ENCODE results near the gene SP110. TPM values are rescaled to one million over a fixed set of nuclear protein-coding genes. Genes with fewer than 3 reads are reported as not detected.

The SP110 gene
- total and polyA plus RNA-seq, 2 of the 8 experiments (the other 6 are each of a cell fraction or from before 2014, with no cell fraction given) = 3.1 to 7.1 TPM

DNA sequence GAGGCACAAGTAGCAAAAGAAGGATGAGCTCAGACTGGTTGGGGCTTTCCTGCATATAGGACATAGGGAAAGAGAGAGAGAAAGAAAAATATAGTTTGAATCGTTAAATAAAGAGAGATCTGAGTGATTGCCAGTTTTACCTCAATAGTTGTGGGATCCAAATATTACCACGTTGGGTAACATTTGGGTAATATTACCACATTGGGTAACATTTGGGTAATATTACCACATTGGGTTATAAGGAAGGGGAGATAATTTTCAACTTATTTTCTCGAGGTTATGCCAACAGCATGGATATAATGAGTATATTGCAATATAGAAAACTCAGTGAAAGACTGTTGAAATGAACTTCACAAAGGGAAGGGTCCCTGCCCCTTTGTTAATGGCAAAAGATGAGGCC, 26.4 kb upstream of the SP110 start:
- Histone ChIP-seq H4K20me1 (replicated peaks in 1 of 2; ENCODE audit: control insufficient read depth in 1 of 2, insufficient read depth in 2 of 2, low read length in 2 of 2) (no peaks in the 10 kb centered on the region), H3K4me2 (ENCODE audit: insufficient read depth in 1 of 2, low read depth in 2 of 2, low read length in 2 of 2) (no peak overlapping the region), H2AFZ (ENCODE audit: low read length) (no peak overlapping the region), H3K9ac (replicated peaks in 1 of 4; ENCODE audit: extremely low read depth in 1 of 4, low read depth in 3 of 4, low read length in 3 of 4) (no peak overlapping the region), H3K79me2 (ENCODE audit: control insufficient read depth in 1 of 2, insufficient read depth in 2 of 2, low read length in 2 of 2) (no peaks in the 10 kb centered on the region), H3K4me3 (ENCODE audit: extremely low read depth in 1 of 4, insufficient read depth in 2 of 4, low read depth in 3 of 4, low read length in 4 of 4) (no peak overlapping the region), H2BK5ac (ENCODE audit: low read depth, low read length) (no peak overlapping the region), H3K36me3 (ENCODE audit: control insufficient read depth in 2 of 4, insufficient read depth in 4 of 4, low read length in 3 of 4) (no peaks in the 10 kb centered on the region), H2BK15ac (ENCODE audit: low read length) (no peak overlapping the region), H4K8ac (ENCODE audit: extremely low read depth, insufficient read depth, low read length) (no peak overlapping the region), H3K14ac (ENCODE audit: insufficient read length) (no peak overlapping the region), H3K27me3 (replicated peaks in 1 of 4; ENCODE audit: control insufficient read depth in 3 of 4, extremely low read depth in 1 of 4, insufficient read depth in 3 of 4, low read length in 3 of 4) (no peaks in the 10 kb centered on the region), H4K5ac (ENCODE audit: insufficient read length, low read depth, low read length) (no peak overlapping the region), H3K18ac (ENCODE audit: extremely low read depth, low read length) (no peak overlapping the region), H2AK5ac (ENCODE audit: low read depth, low read length) (no peak overlapping the region), H3K4ac (replicated peaks; ENCODE audit: insufficient read length, low read depth, low read length) (no peak overlapping the region), H3K23ac (ENCODE audit: insufficient read length) (no peak overlapping the region), H2BK12ac (ENCODE audit: low read depth, low read length) (no peak overlapping the region), H3K4me1 (replicated peaks in 1 of 4; ENCODE audit: control insufficient read depth in 3 of 4, insufficient read depth in 4 of 4, low read length in 3 of 4) (no peaks in the 10 kb centered on the region), H2BK120ac (replicated peaks; ENCODE audit: low read depth, low read length) (no peak overlapping the region), H4K91ac (replicated peaks; ENCODE audit: insufficient read length, low read length) (no peak overlapping the region), H3K23me2 (ENCODE audit: low read depth, low read length) (peaks cover 1% of the 10 kb centered on the region; the same call in 1 of the 2 replicates), H3K9me3 (ENCODE audit: insufficient read depth in 2 of 2, low read depth in 1 of 2, low read length in 1 of 2) (no peaks in the 10 kb centered on the region), H3K56ac (replicated peaks; ENCODE audit: insufficient read length, low read depth, low read length) (no peak overlapping the region), H3K27ac (ENCODE audit: low read depth, low read length) (no peak overlapping the region), H3K79me1 (ENCODE audit: low read depth, low read length) (no peaks in the 10 kb centered on the region), H2BK20ac (ENCODE audit: low read length) (no peak overlapping the region)
- no peak for TF ChIP-seq SAP30 (IDR thresholded peaks at IDR 0.05; ENCODE audit: insufficient read depth, insufficient replicate concordance, low read length)
- no peak for TF ChIP-seq RFX5 (IDR thresholded peaks at IDR 0.05; ENCODE audit: borderline replicate concordance, low read depth, low read length)
- no peak for TF ChIP-seq BACH1 (IDR thresholded peaks at IDR 0.05; ENCODE audit: low read length)
- no peak for FAIRE-seq
- CTCF ChIA-PET (ENCODE audit: partially characterized antibody) = no interaction called here
- POLR2A ChIA-PET (ENCODE audit: partially characterized antibody) = no interaction called here
- 85% methylated on average over 3 of the region's 3 CpGs; no CpG with 5 or more reads in 1 of the 2 experiments for WGBS, 2 experiments (ENCODE audit: extremely low coverage in 1 of 2, insufficient coverage in 1 of 2, insufficient read length in 1 of 2, insufficient replicate concordance in 2 of 2, low coverage in 1 of 2, low lambda C conversion rate in 2 of 2, missing lambda C conversion rate in 1 of 2)
- DNase-seq (ENCODE audit: low read depth in 1 of 2, low spot score in 2 of 2) = no peak
